Ishikawa (cell line): Measurements from ENCODE around the gene MTRFR.

Experiments
- CEBPB ChIP-seq: IDR thresholded peaks from 2 replicates; pipeline ENCODE4 v1.6.1; 2012
- CREB1 ChIP-seq: IDR thresholded peaks from 2 replicates; pipeline ENCODE4 v1.6.1; 2012; ENCODE audit warnings: low read depth
- EGR1 ChIP-seq: IDR thresholded peaks from 2 replicates; pipeline ENCODE4 v1.6.1; 2012
- EP300 ChIP-seq: IDR thresholded peaks from 2 replicates; pipeline ENCODE4 v1.6.1; 2012; ENCODE audit warnings: borderline replicate concordance
- FOXM1 ChIP-seq: IDR thresholded peaks from 2 replicates; pipeline ENCODE4 v1.6.1; 2012; ENCODE audit warnings: low read depth, borderline replicate concordance
- NFIC ChIP-seq: IDR thresholded peaks from 2 replicates; pipeline ENCODE4 v1.6.1; 2012
- RAD21 ChIP-seq: IDR thresholded peaks from 2 replicates; pipeline ENCODE4 v1.6.1; 2012; ENCODE audit warnings: low read depth
- TAF1 ChIP-seq: IDR thresholded peaks from 2 replicates; pipeline ENCODE4 v1.6.1; 2012; ENCODE audit warnings: low read depth, mild to moderate bottlenecking
- TCF12 ChIP-seq: IDR thresholded peaks from 2 replicates; pipeline ENCODE4 v1.6.1; 2012; ENCODE audit warnings: low read depth
- TEAD4 ChIP-seq: IDR thresholded peaks from 2 replicates; pipeline ENCODE4 v1.6.1; 2012
- YY1 ChIP-seq: IDR thresholded peaks from 2 replicates; pipeline ENCODE4 v1.6.1; 2012; ENCODE audit warnings: low read depth
- ZBTB7A ChIP-seq: IDR thresholded peaks from 2 replicates; pipeline ENCODE4 v1.6.1; 2012; ENCODE audit warnings: low read depth
- TF ChIP-seq, protein P1 (sequence below): IDR thresholded peaks from 2 replicates; pipeline ENCODE4 v1.6.1; 2012
- TF ChIP-seq, protein P2 (sequence below): IDR thresholded peaks from 2 replicates; pipeline ENCODE4 v1.6.1; 2012
- TF ChIP-seq, protein P3 (sequence below): IDR thresholded peaks from 2 replicates; pipeline ENCODE4 v1.6.1; 2012; ENCODE audit warnings: low read depth, mild to moderate bottlenecking

The MTRFR gene

DNA sequence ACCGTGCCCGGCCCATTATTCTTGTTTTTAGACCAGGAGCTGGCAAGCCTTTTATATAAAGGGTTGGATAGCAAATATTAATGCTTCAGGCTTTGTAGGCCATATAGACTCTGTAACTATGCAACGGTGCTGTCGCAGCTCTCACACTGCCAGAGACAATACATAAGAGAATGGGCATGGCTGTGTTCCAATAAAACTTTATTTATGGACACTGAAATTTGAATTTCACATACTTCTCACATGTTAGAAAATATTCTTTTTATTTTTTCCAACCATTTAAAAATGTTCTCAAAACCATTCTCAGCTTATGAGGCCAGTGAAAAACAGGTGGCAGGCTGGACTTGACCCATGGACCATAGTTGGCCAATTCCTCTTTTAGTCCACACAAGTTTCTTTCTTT, 51.4 kb downstream of the MTRFR start:
- TF ChIP-seq ZBTB7A: no peak
- TF ChIP-seq EP300: no peak
- TF ChIP-seq, protein P1, sequence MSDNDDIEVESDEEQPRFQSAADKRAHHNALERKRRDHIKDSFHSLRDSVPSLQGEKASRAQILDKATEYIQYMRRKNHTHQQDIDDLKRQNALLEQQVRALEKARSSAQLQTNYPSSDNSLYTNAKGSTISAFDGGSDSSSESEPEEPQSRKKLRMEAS: no peak
- TF ChIP-seq NFIC: no peak
- TF ChIP-seq TEAD4: no peak
- TF ChIP-seq RAD21: no peak
- no peak for TF ChIP-seq TCF12
- TF ChIP-seq YY1: no peak
- no peak for TF ChIP-seq TAF1
- no peak for TF ChIP-seq CREB1
- no peak for TF ChIP-seq CEBPB
- TF ChIP-seq, protein P2, sequence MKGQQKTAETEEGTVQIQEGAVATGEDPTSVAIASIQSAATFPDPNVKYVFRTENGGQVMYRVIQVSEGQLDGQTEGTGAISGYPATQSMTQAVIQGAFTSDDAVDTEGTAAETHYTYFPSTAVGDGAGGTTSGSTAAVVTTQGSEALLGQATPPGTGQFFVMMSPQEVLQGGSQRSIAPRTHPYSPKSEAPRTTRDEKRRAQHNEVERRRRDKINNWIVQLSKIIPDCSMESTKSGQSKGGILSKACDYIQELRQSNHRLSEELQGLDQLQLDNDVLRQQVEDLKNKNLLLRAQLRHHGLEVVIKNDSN: no peak
- TF ChIP-seq, protein P3, sequence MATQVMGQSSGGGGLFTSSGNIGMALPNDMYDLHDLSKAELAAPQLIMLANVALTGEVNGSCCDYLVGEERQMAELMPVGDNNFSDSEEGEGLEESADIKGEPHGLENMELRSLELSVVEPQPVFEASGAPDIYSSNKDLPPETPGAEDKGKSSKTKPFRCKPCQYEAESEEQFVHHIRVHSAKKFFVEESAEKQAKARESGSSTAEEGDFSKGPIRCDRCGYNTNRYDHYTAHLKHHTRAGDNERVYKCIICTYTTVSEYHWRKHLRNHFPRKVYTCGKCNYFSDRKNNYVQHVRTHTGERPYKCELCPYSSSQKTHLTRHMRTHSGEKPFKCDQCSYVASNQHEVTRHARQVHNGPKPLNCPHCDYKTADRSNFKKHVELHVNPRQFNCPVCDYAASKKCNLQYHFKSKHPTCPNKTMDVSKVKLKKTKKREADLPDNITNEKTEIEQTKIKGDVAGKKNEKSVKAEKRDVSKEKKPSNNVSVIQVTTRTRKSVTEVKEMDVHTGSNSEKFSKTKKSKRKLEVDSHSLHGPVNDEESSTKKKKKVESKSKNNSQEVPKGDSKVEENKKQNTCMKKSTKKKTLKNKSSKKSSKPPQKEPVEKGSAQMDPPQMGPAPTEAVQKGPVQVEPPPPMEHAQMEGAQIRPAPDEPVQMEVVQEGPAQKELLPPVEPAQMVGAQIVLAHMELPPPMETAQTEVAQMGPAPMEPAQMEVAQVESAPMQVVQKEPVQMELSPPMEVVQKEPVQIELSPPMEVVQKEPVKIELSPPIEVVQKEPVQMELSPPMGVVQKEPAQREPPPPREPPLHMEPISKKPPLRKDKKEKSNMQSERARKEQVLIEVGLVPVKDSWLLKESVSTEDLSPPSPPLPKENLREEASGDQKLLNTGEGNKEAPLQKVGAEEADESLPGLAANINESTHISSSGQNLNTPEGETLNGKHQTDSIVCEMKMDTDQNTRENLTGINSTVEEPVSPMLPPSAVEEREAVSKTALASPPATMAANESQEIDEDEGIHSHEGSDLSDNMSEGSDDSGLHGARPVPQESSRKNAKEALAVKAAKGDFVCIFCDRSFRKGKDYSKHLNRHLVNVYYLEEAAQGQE: no peak
- TF ChIP-seq EGR1: no peak
- TF ChIP-seq FOXM1: no peak

DNA sequence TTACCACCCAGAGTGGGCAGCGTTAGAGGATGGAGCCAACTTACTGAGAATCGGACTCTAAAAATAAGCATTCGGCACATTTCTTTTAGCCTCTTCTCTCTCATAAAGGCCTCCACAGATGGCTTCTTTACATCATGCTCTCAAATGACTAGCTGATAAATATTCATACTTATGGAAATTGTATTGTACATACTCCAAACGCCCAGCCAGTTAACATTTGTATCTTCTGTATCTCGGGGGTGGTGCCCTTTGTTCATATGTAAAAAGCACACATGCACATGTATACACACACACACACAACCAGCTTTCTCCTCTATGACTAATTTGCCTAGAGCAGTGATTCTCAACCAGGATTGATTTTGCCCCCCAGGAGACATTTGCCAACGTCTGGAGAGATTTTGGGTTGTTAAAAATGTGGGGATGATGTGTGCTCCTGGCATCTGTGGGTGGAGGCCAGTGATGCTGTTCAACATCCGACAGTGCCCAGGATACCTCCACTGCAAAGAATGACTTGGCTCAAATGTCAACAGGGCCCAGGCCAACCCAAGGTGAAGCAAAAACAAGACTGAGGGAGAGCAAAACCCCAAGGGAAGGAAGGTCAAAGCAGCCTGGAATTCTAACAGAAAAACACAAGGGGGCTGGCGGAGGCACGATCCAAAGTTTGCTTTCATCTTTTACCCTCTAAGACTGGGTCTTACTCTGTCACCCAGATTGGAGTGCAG, 53.6 kb downstream of the MTRFR start:
- TF ChIP-seq, protein P3: no peak
- TF ChIP-seq YY1 (no peak), NFIC (no peak), CREB1 (no peak), RAD21 (no peak), TAF1 (no peak)

DNA sequence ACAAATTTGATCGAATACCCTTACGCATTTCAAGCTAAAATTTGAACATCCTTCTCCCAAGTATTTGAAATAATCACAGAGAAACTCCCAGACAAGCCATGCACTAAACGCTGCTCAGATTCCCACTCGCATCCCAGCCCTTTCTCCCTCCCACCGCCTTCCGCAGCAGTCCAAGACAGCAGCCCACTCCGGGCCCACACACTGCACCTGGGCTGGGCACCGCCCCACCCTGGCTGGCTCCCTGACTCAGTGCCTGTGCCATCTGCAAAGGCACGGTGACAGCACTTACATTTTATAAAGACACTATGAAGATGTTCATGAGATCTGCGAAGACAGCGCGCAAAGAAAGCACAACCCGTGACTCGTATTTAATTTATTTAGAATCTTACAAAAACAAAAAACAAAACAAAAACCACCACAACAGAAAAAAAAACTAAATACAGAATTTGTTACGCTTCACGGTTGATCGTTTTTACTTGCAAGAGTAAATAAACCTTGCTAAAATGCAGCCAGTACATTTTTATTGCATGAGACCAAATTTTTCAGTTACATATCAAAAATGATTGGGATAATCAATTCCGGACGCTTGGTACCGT, 55.6 kb downstream of the MTRFR start:
- TF ChIP-seq EP300 (no peak), NFIC (no peak), FOXM1 (no peak), CREB1 (no peak), TCF12 (no peak), TEAD4 (no peak), YY1 (no peak), RAD21 (no peak), EGR1 (no peak), ZBTB7A (no peak), TAF1 (no peak), CEBPB (no peak)
- TF ChIP-seq, protein P3: no peak
- TF ChIP-seq, protein P2: no peak
- TF ChIP-seq, protein P1: no peak

DNA sequence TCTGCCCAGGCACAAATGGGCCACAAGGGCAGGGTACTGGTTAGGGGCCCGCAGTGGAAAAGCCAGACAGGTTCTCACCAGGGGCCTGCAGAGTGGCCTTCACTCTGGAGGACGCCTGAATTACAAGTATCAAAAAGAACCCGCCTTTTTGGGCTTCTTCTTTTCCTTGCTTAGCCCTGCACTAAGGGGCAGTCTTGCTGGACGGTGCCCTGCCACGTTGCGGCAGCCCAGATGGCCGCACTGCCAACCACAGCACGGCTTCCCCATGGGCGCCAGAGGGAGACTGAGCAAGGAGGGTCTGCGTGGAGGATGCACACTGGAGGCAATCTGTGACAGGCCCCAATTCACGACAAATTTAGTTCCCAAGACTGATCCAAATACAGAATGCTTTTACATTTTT, 56.7 kb downstream of the MTRFR start:
- TF ChIP-seq NFIC (no peak), TCF12 (no peak), CREB1 (no peak), EP300 (no peak)
